SH-SY5Y (cell line): Measurements from ENCODE around the gene DHRS3.

ENCODE experiments used
- GATA2 ChIP-seq: IDR thresholded peaks from 2 replicates; pipeline ENCODE4 v1.6.1; 2011; ENCODE audit warnings: mild to moderate bottlenecking, low read depth, low read length
- GATA3 ChIP-seq: IDR thresholded peaks from 2 replicates; pipeline ENCODE4 v1.6.1; 2011; ENCODE audit warnings: low read depth, mild to moderate bottlenecking, low read length, moderate library complexity

Gene DHRS3

GRCh38 chr1:12568009-12568767 is 49.8 kb downstream of the DHRS3 start:
- no peak for TF ChIP-seq GATA3
- no peak for TF ChIP-seq GATA2

- TF ChIP-seq GATA3 (no peak), GATA2 (no peak)
These were observed 50.7 kb downstream of the DHRS3 start for GRCh38 chr1:12567288-12567819.

- TF ChIP-seq GATA3, result no peak
- no peak for TF ChIP-seq GATA2
These were observed 51.3 kb downstream of the DHRS3 start for GRCh38 chr1:12566484-12567287.

- TF ChIP-seq GATA3, result no peak
- no peak for TF ChIP-seq GATA2
These were observed 52.1 kb downstream of the DHRS3 start for GRCh38 chr1:12565966-12566352.

- TF ChIP-seq GATA3 (no peak), GATA2 (no peak)
These were observed 52.7 kb downstream of the DHRS3 start for GRCh38 chr1:12565094-12565965.

GRCh38 chr1:12562955-12563576 is 54.9 kb downstream of the DHRS3 start:
- TF ChIP-seq GATA3 (no peak), GATA2 (no peak)

GRCh38 chr1:12561121-12561520 is 56.9 kb downstream of the DHRS3 start:
- TF ChIP-seq GATA3 (no peak), GATA2 (no peak)

GRCh38 chr1:12556957-12557935 is 60.8 kb downstream of the DHRS3 start:
- TF ChIP-seq GATA3 (no peak), GATA2 (no peak)

GRCh38 chr1:12556368-12556930 is 61.6 kb downstream of the DHRS3 start:
- no peak for TF ChIP-seq GATA3
- no peak for TF ChIP-seq GATA2

GRCh38 chr1:12555411-12556367 is 62.3 kb downstream of the DHRS3 start:
- TF ChIP-seq GATA2, result no peak
- TF ChIP-seq GATA3, result no peak
